Measurements from ENCODE around the gene ZNF276. TPM values are rescaled to one million over a fixed set of nuclear protein-coding genes. Genes with fewer than 3 reads are reported as not detected.
A peak's percentile ranks its signal among the peaks of the same experiment; 100 is the strongest.
"Not testable (repeated sequence)": the region's sequence is repeated elsewhere in the genome, so short reads cannot be mapped to it uniquely, and the experiment has no call there.

The ZNF276 gene
- total RNA-seq, 1 experiment from 2014 or later, result 4.5 TPM

GRCh38 chr16:89693931-89694783 lies 27.2 kb upstream of the ZNF276 start:
- H3K27me3 ChIP-seq, result no peaks in the 10 kb centered on the region
- H3K36me3 ChIP-seq, result peaks cover 2% of the 10 kb centered on the region; the same call in 1 of the 2 replicates
- H3K9me3 ChIP-seq, result no peaks in the 10 kb centered on the region
- H3K4me3 ChIP-seq, result no peak overlapping the region
- no peak for DNase-seq

- H3K27me3 ChIP-seq, H3K9me3 ChIP-seq, DNase-seq, H3K36me3 ChIP-seq, H3K4me3 ChIP-seq: not testable (repeated sequence)
Measured at GRCh38 chr16:89694784-89695085, 26.6 kb upstream of the ZNF276 start.

- DNase-seq, result no peak
- H3K36me3 ChIP-seq, result peaks cover 2% of the 10 kb centered on the region; the same call in 1 of the 2 replicates
- H3K27me3 ChIP-seq, result no peaks in the 10 kb centered on the region
- H3K4me3 ChIP-seq, result no peak overlapping the region
- H3K9me3 ChIP-seq, result no peaks in the 10 kb centered on the region
Measured at GRCh38 chr16:89695086-89695874, 26.1 kb upstream of the ZNF276 start.

DNA sequence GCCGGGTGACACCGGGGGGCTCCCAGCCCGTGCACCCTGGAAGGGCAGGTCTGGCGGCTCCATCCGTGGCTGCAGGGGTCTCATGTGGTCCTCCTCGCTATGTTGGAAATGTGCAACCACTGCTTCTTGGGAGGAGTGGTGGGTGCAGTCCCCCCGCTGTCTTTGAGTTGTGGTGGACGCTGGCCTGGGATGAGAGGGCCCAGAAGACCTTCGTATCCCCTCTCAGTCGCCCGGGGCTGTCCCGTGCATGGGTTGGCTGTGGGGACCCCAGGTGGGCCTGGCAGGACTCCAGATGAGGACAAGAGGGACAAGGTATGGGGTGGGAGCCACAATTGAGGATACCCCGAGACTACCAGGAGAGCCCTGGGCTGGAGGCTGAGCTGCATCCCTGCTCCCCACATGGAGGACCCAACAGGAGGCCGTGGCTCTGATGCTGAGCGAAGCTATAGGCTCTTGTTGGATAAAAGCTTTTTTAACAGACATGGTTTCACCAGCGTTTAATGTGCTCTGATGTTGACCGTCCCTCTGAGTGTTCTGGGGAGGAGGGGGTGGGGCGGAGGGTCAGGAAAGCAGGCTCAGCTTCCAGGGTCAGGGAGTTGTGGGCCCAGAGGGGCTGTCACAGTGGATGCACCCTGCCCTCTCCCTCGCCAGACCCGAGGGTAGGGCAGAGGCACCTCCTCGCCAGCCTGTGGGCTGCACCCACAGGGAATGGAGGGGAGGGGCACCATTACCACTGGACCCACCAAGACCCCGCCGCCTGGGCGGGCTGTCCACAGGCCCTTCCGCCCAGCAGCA lies 25.3 kb upstream of the ZNF276 start:
- H3K9me3 ChIP-seq, result no peaks in the 10 kb centered on the region
- peaks cover 2% of the 10 kb centered on the region; the same call in 1 of the 2 replicates for H3K36me3 ChIP-seq
- no peak for DNase-seq
- H3K27me3 ChIP-seq, result no peaks in the 10 kb centered on the region
- no peak overlapping the region for H3K4me3 ChIP-seq

- no peak for DNase-seq
- H3K36me3 ChIP-seq, result no peaks in the 10 kb centered on the region; the same call in 1 of the 2 replicates
- no peak overlapping the region for H3K4me3 ChIP-seq
- H3K9me3 ChIP-seq, result no peaks in the 10 kb centered on the region
- no peaks in the 10 kb centered on the region for H3K27me3 ChIP-seq
Measured at GRCh38 chr16:89696670-89697128, 24.6 kb upstream of the ZNF276 start.

DNA sequence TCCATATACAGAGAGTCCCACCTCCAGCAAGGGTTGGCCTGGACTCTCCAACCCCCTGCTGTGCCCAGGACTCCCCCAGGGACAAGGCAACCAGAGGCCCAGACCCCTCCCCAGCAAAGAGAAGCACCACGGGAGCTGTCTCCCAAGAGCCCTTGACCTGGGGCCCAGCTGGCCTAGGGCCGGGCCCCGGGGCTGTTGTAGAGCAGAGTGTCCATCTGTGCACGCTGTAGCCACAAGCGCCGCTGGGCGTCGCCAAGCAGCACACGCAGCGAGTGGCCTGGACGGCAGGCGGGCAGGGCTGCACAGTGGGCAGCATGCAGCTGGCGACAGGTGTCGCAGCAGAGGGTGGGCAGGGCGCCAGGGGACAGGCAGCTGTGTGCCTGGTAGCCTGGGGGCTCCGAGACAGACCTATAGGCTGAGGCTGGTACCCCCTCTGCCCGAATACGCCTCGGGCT lies 24.1 kb upstream of the ZNF276 start:
- H3K4me3 ChIP-seq, result no peak overlapping the region
- no peaks in the 10 kb centered on the region; the same call in 1 of the 2 replicates for H3K36me3 ChIP-seq
- H3K27me3 ChIP-seq, result no peaks in the 10 kb centered on the region
- no peak for DNase-seq
- no peaks in the 10 kb centered on the region for H3K9me3 ChIP-seq

- Histone ChIP-seq H3K36me3 (no peaks in the 10 kb centered on the region; the same call in 1 of the 2 replicates), H3K4me3 (no peak overlapping the region), H3K9me3 (no peaks in the 10 kb centered on the region), H3K27me3 (no peaks in the 10 kb centered on the region)
- no peak for DNase-seq
Measured at GRCh38 chr16:89697616-89698331, 23.6 kb upstream of the ZNF276 start.

DNA sequence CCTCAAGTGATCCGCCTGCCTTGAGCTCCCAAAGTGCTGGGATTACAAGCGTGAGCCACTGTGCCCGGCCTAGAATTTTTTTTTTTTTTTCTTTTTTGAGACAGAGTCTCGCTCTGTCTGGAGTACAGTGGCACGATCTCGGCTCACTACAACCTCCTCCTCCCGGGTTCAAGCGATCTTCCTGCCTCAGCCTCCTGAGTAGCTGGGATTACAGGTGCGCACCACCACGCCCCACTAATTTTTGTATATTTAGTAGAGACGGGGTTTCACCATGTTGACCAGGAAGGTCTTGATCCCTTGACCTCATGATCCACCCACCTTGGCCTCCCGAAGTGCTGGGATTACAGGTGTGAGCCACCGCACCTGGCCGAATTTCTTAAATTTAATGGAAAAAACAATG lies 22.6 kb upstream of the ZNF276 start:
- DNase-seq, H3K27me3 ChIP-seq, H3K4me3 ChIP-seq, H3K36me3 ChIP-seq, H3K9me3 ChIP-seq: not testable (repeated sequence)

GRCh38 chr16:89699629-89700099 lies 21.7 kb upstream of the ZNF276 start:
- not testable (repeated sequence) for H3K4me3 ChIP-seq, H3K36me3 ChIP-seq, H3K9me3 ChIP-seq, DNase-seq, H3K27me3 ChIP-seq

GRCh38 chr16:89700100-89700648 lies 21.2 kb upstream of the ZNF276 start:
- Histone ChIP-seq H3K4me3 (peak overlapping the region; percentile 58), H3K27me3 (no peaks in the 10 kb centered on the region), H3K9me3 (no peaks in the 10 kb centered on the region), H3K36me3 (no peaks in the 10 kb centered on the region)
- peak; percentile 96 for DNase-seq

DNA sequence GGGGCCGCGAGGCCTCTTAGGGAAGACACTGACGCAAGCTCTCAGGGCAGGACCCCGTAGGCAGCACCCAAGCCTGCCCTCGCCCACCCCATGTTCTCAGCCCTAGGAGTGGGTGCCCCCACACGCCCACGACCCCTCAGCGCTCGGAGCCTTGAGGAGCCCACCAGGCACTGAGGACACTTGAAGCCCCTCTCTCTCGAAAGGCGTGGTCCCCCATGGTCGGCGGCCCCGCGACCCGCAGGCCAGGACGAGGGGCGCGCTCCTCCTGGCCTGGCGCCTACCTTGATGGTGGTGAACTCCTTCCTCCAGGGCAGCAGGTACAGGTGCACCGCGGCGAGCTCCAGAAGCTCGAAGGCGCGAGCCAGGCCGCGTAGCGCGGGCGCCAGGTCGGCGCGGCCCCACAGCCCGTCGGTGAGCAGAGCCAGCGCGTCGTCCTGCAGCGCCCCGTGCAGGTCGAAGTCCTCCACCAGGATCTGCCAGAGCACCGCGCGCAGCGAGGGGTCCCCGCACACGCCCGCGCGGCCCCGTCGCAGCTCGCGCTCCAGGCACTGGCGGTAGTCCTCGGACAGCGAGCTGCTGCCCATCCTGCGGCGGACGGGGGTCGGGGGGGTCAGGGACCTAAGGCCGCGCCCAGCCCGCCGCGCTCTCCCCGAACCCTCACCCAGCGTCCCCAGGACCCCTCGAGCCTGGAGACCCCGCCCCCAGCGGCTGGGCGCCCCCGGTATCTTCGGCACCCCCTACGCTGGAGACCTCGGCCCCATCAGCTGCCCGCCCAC lies 20.5 kb upstream of the ZNF276 start:
- H3K27me3 ChIP-seq, result no peaks in the 10 kb centered on the region
- no peak for DNase-seq
- H3K4me3 ChIP-seq, result peak overlapping the region; percentile 58
- H3K36me3 ChIP-seq, result no peaks in the 10 kb centered on the region
- no peaks in the 10 kb centered on the region for H3K9me3 ChIP-seq

DNA sequence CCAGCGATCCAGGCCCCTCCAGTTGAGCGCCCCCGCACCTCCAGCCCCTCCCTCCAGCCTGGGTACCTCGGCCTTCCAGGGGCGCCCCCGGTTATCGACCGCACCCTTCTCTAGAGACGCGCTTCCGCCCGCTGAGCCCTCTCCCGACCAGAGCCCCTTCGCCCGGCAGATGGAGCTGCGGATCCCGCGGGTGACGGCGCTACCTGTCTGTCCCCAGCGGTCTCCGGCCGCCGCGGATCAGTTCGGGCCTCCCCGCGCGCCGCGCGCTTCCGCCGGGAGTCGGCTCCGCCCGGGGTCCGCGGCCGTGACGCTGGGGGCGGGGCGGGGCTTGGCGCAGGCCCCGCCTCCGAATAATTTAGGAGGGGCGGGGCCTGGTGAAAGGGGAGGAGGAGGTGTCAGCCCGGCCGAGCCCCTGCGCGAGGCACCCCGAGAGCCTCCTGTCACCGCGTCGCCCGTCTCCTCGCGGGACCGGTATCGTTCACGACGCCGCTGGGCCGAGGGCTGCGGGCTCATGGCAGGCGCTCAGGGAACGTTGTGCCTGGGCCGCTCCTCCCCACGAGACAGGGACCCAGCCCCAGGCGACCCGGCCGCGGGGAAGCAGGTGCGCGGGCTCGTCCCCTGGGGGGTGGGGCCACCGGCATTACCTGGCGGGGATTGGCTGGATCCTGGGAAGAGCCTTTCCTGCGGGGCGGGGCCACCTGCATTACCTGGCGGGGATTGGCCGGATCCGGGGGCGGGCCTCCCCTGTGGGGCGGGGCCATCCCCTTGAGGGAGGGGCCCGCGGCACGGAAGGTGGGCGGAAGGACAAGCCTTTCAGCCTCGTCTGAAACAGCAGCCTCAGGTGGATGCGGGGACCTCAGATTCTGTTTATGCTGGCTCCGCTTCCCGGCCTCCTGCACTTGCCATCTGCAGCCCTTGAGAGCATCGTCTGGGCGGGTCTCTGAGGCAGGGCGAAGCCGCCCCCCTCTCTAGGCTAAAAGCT lies 19.6 kb upstream of the ZNF276 start, which contains the start of gene SPATA2L:
TSS of gene SPATA2L (minus strand) at position 281 of the 982 bp plus-strand sequence. CDS start 473 bp downstream, outside the sequence.
- no peaks in the 10 kb centered on the region for H3K36me3 ChIP-seq
- no peaks in the 10 kb centered on the region for H3K9me3 ChIP-seq
- no peaks in the 10 kb centered on the region for H3K27me3 ChIP-seq
- H3K4me3 ChIP-seq, result peak within 1 kb of the TSS; percentile 58
- peak; percentile 65 for DNase-seq

GRCh38 chr16:89704281-89704680 lies 17.1 kb upstream of the ZNF276 start:
- Histone ChIP-seq H3K9me3 (no peaks in the 10 kb centered on the region), H3K36me3 (no peaks in the 10 kb centered on the region), H3K4me3 (no peak overlapping the region), H3K27me3 (no peaks in the 10 kb centered on the region)
- DNase-seq, result no peak

DNA sequence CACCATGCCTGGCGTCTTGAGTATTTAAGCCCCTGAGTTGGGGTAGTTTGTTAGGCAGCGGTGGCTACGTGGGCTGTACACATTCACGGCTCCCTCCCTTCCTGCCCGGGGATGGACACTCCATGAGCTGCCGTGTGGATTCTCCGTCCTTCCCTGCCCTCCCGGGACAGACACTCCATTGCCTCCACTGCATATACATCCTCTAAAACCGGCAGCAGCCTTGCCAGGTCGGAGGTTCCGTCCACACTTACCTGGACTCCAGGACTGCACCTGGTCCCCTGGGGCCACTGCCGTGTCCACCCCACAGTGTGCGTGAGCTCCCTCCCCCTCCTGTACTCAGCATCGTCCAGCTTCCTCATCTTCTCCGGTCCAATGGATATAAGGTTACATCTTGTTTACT lies 16.3 kb upstream of the ZNF276 start:
- no peak for DNase-seq
- no peak overlapping the region for H3K4me3 ChIP-seq
- H3K27me3 ChIP-seq, result no peaks in the 10 kb centered on the region
- H3K36me3 ChIP-seq, result no peaks in the 10 kb centered on the region
- H3K9me3 ChIP-seq, result no peaks in the 10 kb centered on the region

Data from MG63 (cell line).